Naive thymus-derived CD4-positive, alpha-beta T cell (primary cell): ENCODE measurements around the gene NANOS2. TPM values are rescaled to one million over a fixed set of nuclear protein-coding genes. Genes with fewer than 3 reads are reported as not detected.

Experiments used
- ATAC-seq: fragments of 150-1000 bp; cut with Tn5 transposase; 2 replicates; pipeline ENCODE4 v1.10.0; 2021; ENCODE audit warnings: mild to moderate bottlenecking, moderate library complexity
- CTCF ChIA-PET: fragments of 350-600 bp; sonication (Branson Sonifier 250); formaldehyde crosslinking; loops from one replicate; lab custom pipeline; 2021; ENCODE audit warnings: antibody characterized with exemption; lab: Charles Lee
- POLR2A ChIA-PET: fragments of 350-600 bp; sonication (Branson Sonifier 250); formaldehyde crosslinking; loops from one replicate; lab custom pipeline; 2021; ENCODE audit warnings: antibody characterized with exemption, inconsistent platforms; lab: Charles Lee
- DNase-seq, 9 donors: peaks; one replicate each; pipeline versions ENCODE4 v3.0.0 to v3.0.0-alpha.2; 2020 to 2022; ENCODE audit warnings: mixed read lengths in 1 of 9
- H3K27ac ChIP-seq: one replicate; pipeline ENCODE4 v1.7.0; 2013; ENCODE audit warnings: mild to moderate bottlenecking, low read depth, low read length, moderate library complexity
- H3K27me3 ChIP-seq, 2 donors: one replicate each; pipeline ENCODE4 v1.7.0; 2013; ENCODE audit warnings: low read length in 2 of 2, mild to moderate bottlenecking in 2 of 2, moderate library complexity in 2 of 2; ENCODE audit not compliant: control insufficient read depth in 2 of 2, insufficient read depth in 2 of 2
- H3K36me3 ChIP-seq, 3 experiments: 1 replicate in 2 of 3; 2 replicates in 1 of 3; pipeline ENCODE4 v1.7.0; 2013; ENCODE audit warnings: low read length in 3 of 3, mild to moderate bottlenecking in 3 of 3, moderate library complexity in 1 of 3; ENCODE audit not compliant: insufficient read depth in 3 of 3, control insufficient read depth in 2 of 3
- H3K4me1 ChIP-seq, 2 donors: one replicate each; pipeline ENCODE4 v1.7.0; 2013; ENCODE audit warnings: low read length in 2 of 2, mild to moderate bottlenecking in 2 of 2, moderate library complexity in 1 of 2; ENCODE audit not compliant: control insufficient read depth in 2 of 2, insufficient read depth in 2 of 2
- H3K4me3 ChIP-seq: 2 replicates; pipeline ENCODE4 v1.7.0; 2013; ENCODE audit warnings: mild to moderate bottlenecking, low read length
- H3K9me3 ChIP-seq, 3 experiments: 1 replicate in 2 of 3; 2 replicates in 1 of 3; pipeline ENCODE4 v1.7.0; 2013; ENCODE audit warnings: low read length in 3 of 3; ENCODE audit not compliant: control insufficient read depth in 2 of 3
- H3K27ac Mint-ChIP-seq, 9 donors: one replicate each; pipeline ENCODE4 v1.8.0; 2020 to 2022; ENCODE audit warnings: mixed read lengths in 9 of 9, mild to moderate bottlenecking in 8 of 9, moderate library complexity in 5 of 9, inconsistent platforms in 2 of 9
- H3K27me3 Mint-ChIP-seq, 5 donors: one replicate each; pipeline ENCODE4 v1.8.0; 2021 to 2022; ENCODE audit warnings: mixed read lengths in 5 of 5, mild to moderate bottlenecking in 1 of 5
- H3K36me3 Mint-ChIP-seq, 5 donors: one replicate each; pipeline ENCODE4 v1.8.0; 2020 to 2022; ENCODE audit warnings: mixed read lengths in 5 of 5, mild to moderate bottlenecking in 3 of 5, inconsistent platforms in 1 of 5
- H3K4me1 Mint-ChIP-seq, 7 donors: one replicate each; pipeline ENCODE4 v1.8.0; 2020 to 2022; ENCODE audit warnings: mixed read lengths in 7 of 7, mild to moderate bottlenecking in 3 of 7, inconsistent platforms in 1 of 7
- H3K4me3 Mint-ChIP-seq, 10 donors: one replicate each; pipeline ENCODE4 v1.8.0; 2020 to 2022; ENCODE audit warnings: mild to moderate bottlenecking in 10 of 10, mixed read lengths in 10 of 10, moderate library complexity in 6 of 10, inconsistent platforms in 2 of 10
- H3K9me3 Mint-ChIP-seq, 11 donors: one replicate each; pipeline ENCODE4 v1.8.0; 2020 to 2022; ENCODE audit warnings: mixed read lengths in 11 of 11, mild to moderate bottlenecking in 4 of 11, inconsistent platforms in 1 of 11, moderate library complexity in 1 of 11
- intact Hi-C, 2 donors: fragments of 100-400 bp; cut with micrococcal nuclease; formaldehyde crosslinking; loops; one replicate each; pipeline ENCODE4 v1.15.1; 2023
- polyA plus RNA-seq, 2 donors: library from polyadenylated mRNA; unstranded; fragments of 300-500 nt; fragmentation: Illumina TruSeq; gene quantifications; one replicate each; pipeline ENCODE4 v1.2.3, GENCODE V29; 2021
- total RNA-seq, 6 experiments: library from RNA in 5 of 6; stranded (reverse) in 5 of 6; gene quantifications; 1 replicate in 5 of 6; 2 replicates in 1 of 6; pipeline ENCODE4 v1.2.3 and lab custom pipeline; 2021 to 2026

NANOS2 gene
- total and polyA plus RNA-seq, 7 experiments from 2014 or later: not detected

- Histone ChIP-seq H3K27me3 (no peaks in the 10 kb centered on the region), H3K9me3 (no peaks in the 10 kb centered on the region), H3K36me3 (no peaks in the 10 kb centered on the region), H3K4me3 (no peak overlapping the region), H3K27ac (no peak overlapping the region), H3K4me1 (peaks cover 12 to 13% of the 10 kb centered on the region in 2 donors)
- DNase-seq (no peak), ATAC-seq (no peak)
- H3K36me3 Mint-ChIP-seq: peaks cover 0 to 4% (median 0%) of the 10 kb centered on the region in 5 donors
- H3K4me1 Mint-ChIP-seq: peaks cover 0 to 20% (median 10%) of the 10 kb centered on the region in 7 donors
- POLR2A ChIA-PET: interaction anchor here (1.7 kb wide), 1 partner anchor 12 kb away, joined by 5 read pairs; no protein-coding TSS in a partner anchor
- CTCF ChIA-PET: no interaction called here
- no peaks in the 10 kb centered on the region for H3K9me3 Mint-ChIP-seq
- H3K27ac Mint-ChIP-seq: peak overlapping the region in 4 of 9 donors; percentile 37 to 75 (median 47)
- no peaks in the 10 kb centered on the region for H3K27me3 Mint-ChIP-seq
- intact Hi-C loops: loop anchor here (5.0 to 10.0 kb wide), 6 partner anchors 375 to 1595 kb away; partner anchors contain the start of genes BLOC1S3 (in 1 of the 2), KPTN (in 1 of the 2), PPP1R37 (in 1 of the 2) and TOMM40 (in 1 of the 2)
- no peak overlapping the region for H3K4me3 Mint-ChIP-seq
Observed at GRCh38 chr19:45889210-45889885, 25.2 kb downstream of the NANOS2 start.

GRCh38 chr19:45887200-45887710 is 27.3 kb downstream of the NANOS2 start:
- H3K9me3 Mint-ChIP-seq: no peaks in the 10 kb centered on the region
- Histone ChIP-seq H3K27ac (peak overlapping the region; percentile 86), H3K36me3 (no peaks in the 10 kb centered on the region), H3K27me3 (no peaks in the 10 kb centered on the region), H3K9me3 (no peaks in the 10 kb centered on the region), H3K4me1 (peaks cover 15 to 33% of the 10 kb centered on the region in 2 donors), H3K4me3 (peak overlapping the region; percentile 99)
- peaks cover 0 to 10% (median 0%) of the 10 kb centered on the region in 5 donors for H3K36me3 Mint-ChIP-seq
- H3K4me3 Mint-ChIP-seq: peak overlapping the region; percentile 93 to 99 (median 97)
- DNase-seq: no peak
- H3K27ac Mint-ChIP-seq: peak overlapping the region; percentile 92 to 99 (median 97)
- POLR2A ChIA-PET: interaction anchor here (1.3 to 4.2 kb wide), 2 partner anchors 15 to 107 kb away, joined by 4 to 42 read pairs; partner anchors contain the start of gene MYPOP
- H3K4me1 Mint-ChIP-seq: peaks cover 7 to 28% (median 18%) of the 10 kb centered on the region in 7 donors
- CTCF ChIA-PET: interaction anchor here (2.0 kb wide), 1 partner anchor 108 kb away, joined by 7 read pairs; the partner anchor contains the start of gene CCDC61
- no peak for ATAC-seq
- H3K27me3 Mint-ChIP-seq: no peaks in the 10 kb centered on the region
- intact Hi-C loops: loop anchor here (2.0 to 10.0 kb wide), 7 partner anchors 156 to 1598 kb away; partner anchors contain the start of genes BLOC1S3 (in 1 of the 2), FBXO46 (in 1 of the 2), KPTN (in 1 of the 2) and PPP1R37 (in 1 of the 2)

GRCh38 chr19:45886427-45887199 is 28.0 kb downstream of the NANOS2 start:
- peak overlapping the region; percentile 93 to 99 (median 97) for H3K4me3 Mint-ChIP-seq
- peak; percentile 85 for ATAC-seq
- Histone ChIP-seq H3K36me3 (no peaks in the 10 kb centered on the region), H3K27me3 (no peaks in the 10 kb centered on the region), H3K9me3 (no peaks in the 10 kb centered on the region), H3K27ac (peak overlapping the region; percentile 86), H3K4me3 (peak overlapping the region; percentile 99), H3K4me1 (peaks cover 15 to 34% of the 10 kb centered on the region in 2 donors)
- H3K9me3 Mint-ChIP-seq: peaks cover 0 to 1% (median 0%) of the 10 kb centered on the region in 11 donors
- ChIA-PET POLR2A (interaction anchor here (0.5 to 4.2 kb wide), 8 partner anchors 15 to 1956 kb away, joined by 3 to 42 read pairs (median 4); partner anchors contain the start of genes MYPOP, SIX5 and SYMPK), CTCF (interaction anchor here (0.6 to 2.5 kb wide), 8 partner anchors 14 to 199 kb away, joined by 3 to 12 read pairs (median 5); partner anchors contain the start of genes CCDC61, FOXA3 and SYMPK)
- peaks cover 0 to 10% (median 3%) of the 10 kb centered on the region in 5 donors for H3K36me3 Mint-ChIP-seq
- DNase-seq: peak; percentile 76 to 93 (median 88)
- no peaks in the 10 kb centered on the region for H3K27me3 Mint-ChIP-seq
- intact Hi-C loops: loop anchor here (1.0 to 10.0 kb wide), 19 partner anchors 16 to 1598 kb away; partner anchors contain the start of genes CCDC61 (in 2 of the 2), DMWD (in 2 of the 2), MYPOP (in 2 of the 2) and SYMPK (in 2 of the 2)
- peaks cover 10 to 32% (median 19%) of the 10 kb centered on the region in 7 donors for H3K4me1 Mint-ChIP-seq
- peak overlapping the region; percentile 92 to 99 (median 97) for H3K27ac Mint-ChIP-seq

DNA sequence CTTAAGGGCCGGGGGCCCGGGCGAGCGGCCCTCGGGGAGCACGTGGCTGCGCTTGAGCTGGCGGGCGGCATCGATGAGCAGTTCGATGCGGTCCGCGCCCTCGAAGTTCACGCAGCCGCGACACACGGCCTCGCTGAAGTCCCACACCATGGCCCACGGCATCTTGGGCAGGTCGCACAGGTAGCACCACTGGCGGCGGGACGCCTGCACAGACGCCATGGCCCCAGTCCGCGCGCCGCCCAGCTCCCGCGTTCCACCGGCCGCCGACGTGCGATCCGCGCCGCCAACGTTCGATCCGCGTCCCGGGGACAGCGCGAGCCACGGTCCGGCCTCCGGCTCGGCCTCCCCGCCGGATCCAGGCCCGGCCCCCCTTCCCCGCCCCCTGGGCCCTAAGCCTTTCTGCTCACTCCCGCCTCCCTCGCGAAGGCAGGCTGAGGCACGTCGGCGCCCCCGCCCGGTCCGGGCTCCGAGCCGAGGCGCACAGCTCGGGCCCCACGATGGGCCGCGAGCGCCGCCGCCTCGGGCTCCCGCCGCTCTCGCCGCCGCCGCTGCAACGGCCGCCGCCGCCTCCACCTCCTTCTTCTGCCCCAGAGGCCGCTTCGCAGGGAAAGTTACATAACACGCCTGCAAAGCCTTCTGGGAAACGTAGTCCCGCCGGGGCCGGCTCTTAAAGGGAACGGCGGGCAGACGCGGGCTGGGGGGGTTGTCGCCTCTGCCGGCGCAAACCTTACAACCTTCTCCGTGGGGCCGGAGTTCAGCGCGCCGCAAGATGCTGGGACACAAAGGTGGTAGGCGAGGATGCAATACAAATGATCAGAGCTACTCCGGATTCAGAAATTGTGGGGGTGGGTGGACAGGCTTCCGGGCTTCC is 28.8 kb downstream of the NANOS2 start, which contains the start of gene IRF2BP1:
Gene IRF2BP1, minus strand, starts transcription at position 586 of the 871 bp plus-strand sequence. Its CDS starts 367 bp downstream, at position 219.
- peaks cover 15 to 34% of the 10 kb centered on the region in 2 donors for H3K4me1 ChIP-seq
- H3K36me3 ChIP-seq: no peaks in the 10 kb centered on the region
- Mint-ChIP-seq H3K27ac (peak within 1 kb of the TSS; percentile 92 to 99 (median 97)), H3K9me3 (peaks cover 0 to 4% (median 0%) of the 10 kb centered on the region in 11 donors), H3K36me3 (peaks cover 0 to 10% (median 5%) of the 10 kb centered on the region in 5 donors), H3K27me3 (no peaks in the 10 kb centered on the region), H3K4me1 (peaks cover 14 to 36% (median 21%) of the 10 kb centered on the region in 7 donors), H3K4me3 (peak within 1 kb of the TSS; percentile 93 to 99 (median 97))
- ATAC-seq (peak; percentile 84), DNase-seq (peak; percentile 77 to 92 (median 90))
- H3K27me3 ChIP-seq: no peaks in the 10 kb centered on the region
- peak within 1 kb of the TSS; percentile 86 for H3K27ac ChIP-seq
- ChIA-PET CTCF (interaction anchor here (0.6 to 2.5 kb wide), 9 partner anchors 15 to 198 kb away, joined by 3 to 12 read pairs (median 5); partner anchors contain the start of genes CCDC61, FOXA3 and SYMPK), POLR2A (interaction anchor here (0.5 to 4.2 kb wide), 8 partner anchors 16 to 1957 kb away, joined by 3 to 42 read pairs (median 4); partner anchors contain the start of genes MYPOP, SIX5 and SYMPK)
- intact Hi-C loops: loop anchor here (1.0 to 10.0 kb wide), 19 partner anchors 17 to 1599 kb away; partner anchors contain the start of genes CCDC61 (in 2 of the 2), DMWD (in 2 of the 2), MYPOP (in 2 of the 2) and SYMPK (in 2 of the 2)
- H3K9me3 ChIP-seq: no peaks in the 10 kb centered on the region
- peak within 1 kb of the TSS; percentile 99 for H3K4me3 ChIP-seq
